Breast epithelium (tissue), 4 donors: ENCODE results near the gene GPC6. TPM values are rescaled to one million over a fixed set of nuclear protein-coding genes. Genes with fewer than 3 reads are reported as not detected.

Source experiments
- DNase-seq, 2 donors: peaks; one replicate each; pipeline ENCODE4 v3.0.0-alpha.2; 2019; ENCODE audit warnings: low spot score in 2 of 2
- H3K27ac ChIP-seq, 2 donors: fragments of 200-600 bp; sonication (generic) in 1 of 2; one replicate each; pipeline ENCODE4 v1.5.1; 2016 to 2019; ENCODE audit warnings: mild to moderate bottlenecking in 1 of 2
- H3K27me3 ChIP-seq, 2 donors: fragments of 200-600 bp; sonication (generic) in 1 of 2; one replicate each; pipeline versions ENCODE4 v1.5.1 to v1.6.0; 2017 to 2019; ENCODE audit warnings: control low read depth in 1 of 2, mild to moderate bottlenecking in 1 of 2
- H3K36me3 ChIP-seq: fragments of 200-600 bp; one replicate; pipeline ENCODE4 v1.5.1; 2019
- H3K4me1 ChIP-seq, 2 donors: fragments of 200-600 bp; sonication (generic); one replicate each; pipeline ENCODE4 v1.5.1; 2016 to 2019; ENCODE audit warnings: control low read depth in 1 of 2
- H3K4me3 ChIP-seq, 3 donors: fragments of 200-600 bp; sonication (generic); 1 replicate in 2 of 3; 2 replicates in 1 of 3; pipeline ENCODE4 v1.5.1; 2016 to 2019; ENCODE audit warnings: mild to moderate bottlenecking in 3 of 3, moderate library complexity in 2 of 3
- H3K9me3 ChIP-seq, 2 donors: fragments of 200-600 bp; sonication (generic) in 1 of 2; one replicate each; pipeline ENCODE4 v1.5.1; 2016 to 2019; ENCODE audit warnings: control low read depth in 1 of 2
- POLR2A ChIP-seq: fragments of 450-650 bp; IDR thresholded peaks from one replicate; pipeline ENCODE4 v1.6.1; 2016; ENCODE audit warnings: antibody characterized with exemption, mild to moderate bottlenecking, moderate library complexity
- POLR2AphosphoS5 ChIP-seq, 3 donors: sonication (generic); formaldehyde crosslinking; IDR thresholded peaks; one replicate each; pipeline ENCODE4 v1.6.1; 2017; ENCODE audit warnings: antibody characterized with exemption in 3 of 3
- intact Hi-C: fragments of 100-400 bp; cut with DNase I; formaldehyde crosslinking; loops from one replicate; pipeline ENCODE4 v1.15.1; 2023; ENCODE audit warnings: low total_unique reads
- total RNA-seq, 3 donors: library from RNA; depleted of rRNA; stranded (reverse); fragments of >200 nt; gene quantifications; one replicate each; pipeline ENCODE4 v1.1.0, GENCODE V29; 2016
- TF ChIP-seq, protein P1 (sequence below), 3 donors: fragments of 450-650 bp; IDR thresholded peaks; one replicate each; pipeline ENCODE4 v1.5.1; 2016 to 2017; ENCODE audit warnings: antibody characterized with exemption in 3 of 3, mild to moderate bottlenecking in 3 of 3, moderate library complexity in 3 of 3

GPC6 gene
- total RNA-seq, 3 donors from 2014 or later: 3.5 to 44.0 (median 4.9) TPM

DNA sequence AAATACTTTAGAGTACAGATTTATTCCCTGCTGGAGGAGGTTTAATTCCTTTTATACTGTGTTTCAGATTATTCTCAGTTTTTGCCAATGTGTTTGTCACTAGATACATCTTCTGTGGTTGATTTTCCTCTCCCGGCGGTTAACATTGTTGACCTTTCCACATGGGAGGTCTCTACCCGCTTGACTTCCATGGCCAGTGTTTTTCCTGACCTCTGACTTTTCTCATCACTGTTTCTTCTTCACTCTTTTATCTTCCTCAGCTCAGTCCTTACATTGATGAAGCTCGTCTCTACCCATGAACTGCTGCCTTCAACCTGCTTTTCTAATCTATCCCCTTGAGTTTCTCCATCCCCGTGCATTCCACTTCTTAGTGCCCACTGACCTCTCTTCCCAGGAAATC, 517.4 kb downstream of the GPC6 start:
- Histone ChIP-seq H3K4me3 (no peak overlapping the region), H3K36me3 (no peaks in the 10 kb centered on the region), H3K27me3 (no peaks in the 10 kb centered on the region), H3K4me1 (no peaks in the 10 kb centered on the region), H3K9me3 (no peaks in the 10 kb centered on the region), H3K27ac (no peak overlapping the region)
- intact Hi-C loops: no loop called here
- no peak for TF ChIP-seq POLR2AphosphoS5 (IDR thresholded peaks at IDR 0.05)
- no peak for TF ChIP-seq POLR2A
- TF ChIP-seq, protein P1, sequence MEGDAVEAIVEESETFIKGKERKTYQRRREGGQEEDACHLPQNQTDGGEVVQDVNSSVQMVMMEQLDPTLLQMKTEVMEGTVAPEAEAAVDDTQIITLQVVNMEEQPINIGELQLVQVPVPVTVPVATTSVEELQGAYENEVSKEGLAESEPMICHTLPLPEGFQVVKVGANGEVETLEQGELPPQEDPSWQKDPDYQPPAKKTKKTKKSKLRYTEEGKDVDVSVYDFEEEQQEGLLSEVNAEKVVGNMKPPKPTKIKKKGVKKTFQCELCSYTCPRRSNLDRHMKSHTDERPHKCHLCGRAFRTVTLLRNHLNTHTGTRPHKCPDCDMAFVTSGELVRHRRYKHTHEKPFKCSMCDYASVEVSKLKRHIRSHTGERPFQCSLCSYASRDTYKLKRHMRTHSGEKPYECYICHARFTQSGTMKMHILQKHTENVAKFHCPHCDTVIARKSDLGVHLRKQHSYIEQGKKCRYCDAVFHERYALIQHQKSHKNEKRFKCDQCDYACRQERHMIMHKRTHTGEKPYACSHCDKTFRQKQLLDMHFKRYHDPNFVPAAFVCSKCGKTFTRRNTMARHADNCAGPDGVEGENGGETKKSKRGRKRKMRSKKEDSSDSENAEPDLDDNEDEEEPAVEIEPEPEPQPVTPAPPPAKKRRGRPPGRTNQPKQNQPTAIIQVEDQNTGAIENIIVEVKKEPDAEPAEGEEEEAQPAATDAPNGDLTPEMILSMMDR (IDR thresholded peaks at IDR 0.05): no peak
- no peak for DNase-seq

DNA sequence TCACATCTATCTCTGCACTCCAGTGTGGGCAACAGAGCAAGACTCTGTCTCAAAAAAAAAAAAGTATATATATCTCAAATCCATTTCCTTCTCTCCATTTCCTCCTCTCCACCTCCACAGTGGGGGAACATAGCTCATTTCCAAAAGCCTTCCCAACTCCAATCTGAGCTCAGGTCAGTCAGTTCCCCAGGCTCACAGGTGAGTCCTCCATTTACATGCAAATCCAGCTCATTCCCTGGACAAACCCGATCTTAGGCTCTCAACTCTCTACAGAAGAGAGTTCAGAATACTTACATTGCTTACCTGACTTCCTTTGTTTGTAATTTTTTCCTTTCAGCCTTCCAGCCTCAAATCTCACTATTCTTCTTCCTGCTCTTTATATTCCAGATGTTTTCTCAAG, 518.3 kb downstream of the GPC6 start:
- Histone ChIP-seq H3K9me3 (no peaks in the 10 kb centered on the region), H3K27ac (no peak overlapping the region), H3K36me3 (no peaks in the 10 kb centered on the region), H3K27me3 (no peaks in the 10 kb centered on the region), H3K4me1 (no peaks in the 10 kb centered on the region), H3K4me3 (no peak overlapping the region)
- TF ChIP-seq POLR2A: no peak
- no peak for TF ChIP-seq POLR2AphosphoS5 (IDR thresholded peaks at IDR 0.05)
- TF ChIP-seq, protein P1 (IDR thresholded peaks at IDR 0.05): no peak
- DNase-seq: no peak
- intact Hi-C loops: no loop called here

DNA sequence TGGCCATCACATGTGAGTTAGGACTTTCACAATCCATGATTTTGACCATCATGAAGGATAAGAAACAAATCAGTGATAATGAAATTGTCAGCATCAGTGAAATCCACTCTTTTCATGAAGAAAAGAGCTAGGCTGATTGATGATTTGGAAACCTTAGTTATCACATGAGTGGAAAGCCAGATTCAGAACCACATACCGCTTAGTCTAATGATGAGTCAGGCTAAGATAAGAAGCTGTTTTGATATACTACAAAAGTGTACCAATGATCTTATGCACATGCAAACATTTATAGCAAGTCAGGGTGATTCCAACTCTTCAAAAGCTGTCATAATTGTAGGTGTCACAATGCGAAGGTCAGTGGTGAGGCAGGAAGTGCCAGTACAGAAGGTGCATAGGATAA, 519.3 kb downstream of the GPC6 start:
- H3K4me1 ChIP-seq: no peaks in the 10 kb centered on the region
- no peaks in the 10 kb centered on the region for H3K9me3 ChIP-seq
- H3K4me3 ChIP-seq: no peak overlapping the region
- no peaks in the 10 kb centered on the region for H3K27me3 ChIP-seq
- TF ChIP-seq, protein P1 (IDR thresholded peaks at IDR 0.05): no peak
- no peak for TF ChIP-seq POLR2AphosphoS5 (IDR thresholded peaks at IDR 0.05)
- H3K36me3 ChIP-seq: no peaks in the 10 kb centered on the region
- H3K27ac ChIP-seq: no peak overlapping the region
- DNase-seq: no peak
- intact Hi-C loops: no loop called here

DNA sequence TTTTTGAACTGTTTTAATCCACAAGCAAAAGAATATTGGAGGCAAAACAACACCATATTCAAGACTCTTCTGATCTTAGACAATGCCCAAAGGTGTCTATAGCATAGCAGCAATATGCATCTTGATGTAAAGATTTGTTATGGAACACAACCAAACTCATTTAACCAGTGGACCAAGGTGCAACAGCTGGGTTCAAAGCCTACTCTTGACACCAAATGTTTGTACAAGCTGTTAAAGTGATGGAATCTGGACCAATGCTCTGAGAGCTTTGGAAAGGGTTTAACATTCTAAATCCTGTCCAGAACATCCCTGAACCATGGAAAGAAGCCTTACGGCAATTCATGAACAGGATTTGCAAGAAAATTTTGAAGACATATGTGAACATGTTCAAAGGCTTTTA, 520.0 kb downstream of the GPC6 start:
- no peak overlapping the region for H3K4me3 ChIP-seq
- no peaks in the 10 kb centered on the region for H3K27me3 ChIP-seq
- intact Hi-C loops: no loop called here
- TF ChIP-seq POLR2A (no peak), POLR2AphosphoS5 (IDR thresholded peaks at IDR 0.05) (no peak)
- TF ChIP-seq, protein P1 (IDR thresholded peaks at IDR 0.05): no peak
- no peaks in the 10 kb centered on the region for H3K9me3 ChIP-seq
- H3K36me3 ChIP-seq: no peaks in the 10 kb centered on the region
- DNase-seq: no peak
- no peaks in the 10 kb centered on the region for H3K4me1 ChIP-seq
- H3K27ac ChIP-seq: no peak overlapping the region

DNA sequence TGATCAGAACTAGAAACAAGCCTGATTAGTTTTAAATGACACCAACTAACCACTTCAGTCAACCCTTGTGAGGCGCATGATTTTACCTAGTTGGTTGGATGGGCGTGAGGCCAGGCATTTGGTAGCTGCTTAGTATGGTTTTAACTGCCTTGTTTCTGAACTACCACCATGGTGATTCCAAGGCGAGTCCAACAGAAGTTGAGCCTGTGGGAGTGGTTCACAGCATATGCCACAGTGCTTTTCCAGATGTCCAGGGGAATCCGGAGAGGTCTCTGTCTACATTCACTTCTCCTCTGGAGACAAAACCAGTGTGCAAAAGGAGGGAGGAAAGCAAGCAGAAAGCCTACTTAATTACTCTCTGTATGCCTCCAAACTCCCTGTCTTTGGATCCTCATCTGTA, 524.1 kb downstream of the GPC6 start:
- TF ChIP-seq POLR2AphosphoS5 (IDR thresholded peaks at IDR 0.05) (no peak), POLR2A (no peak)
- TF ChIP-seq, protein P1 (IDR thresholded peaks at IDR 0.05): no peak

More for the DNA sequence above, 524.1 kb downstream of the GPC6 start:
- no peaks in the 10 kb centered on the region for H3K27me3 ChIP-seq
- no peak for DNase-seq
- H3K4me1 ChIP-seq: no peaks in the 10 kb centered on the region
- H3K36me3 ChIP-seq: no peaks in the 10 kb centered on the region
- H3K9me3 ChIP-seq: no peaks in the 10 kb centered on the region
- intact Hi-C loops: no loop called here
- no peak overlapping the region for H3K4me3 ChIP-seq
- no peak overlapping the region for H3K27ac ChIP-seq
